Measurements from ENCODE around the gene STARD10. TPM values are rescaled to one million over a fixed set of nuclear protein-coding genes. Genes with fewer than 3 reads are reported as not detected.

The STARD10 gene
- total and polyA plus RNA-seq, 2 experiments from 2014 or later, result 16.6 to 20.5 TPM

- peak overlapping the region; percentile 50 for H3K27ac ChIP-seq (ENCODE audit: low read depth)
- Mint-ChIP-seq H3K9me3 (no peaks in the 10 kb centered on the region; the same call in 2 of the 3 replicates), H3K27me3 (ENCODE audit: insufficient read depth, low read depth, poor library complexity) (peaks cover 9% of the 10 kb centered on the region), H3K4me3 (no peak overlapping the region; the same call in 2 of the 3 replicates), H3K27ac (peak overlapping the region; percentile 82), H3K4me1 (peaks cover 22% of the 10 kb centered on the region), H3K36me3 (ENCODE audit: low read depth) (peaks cover 8% of the 10 kb centered on the region; the same call in 2 of the 3 replicates)
- H3K79me2 ChIP-seq (replicated peaks; ENCODE audit: insufficient read depth), result peaks cover 51% of the 10 kb centered on the region
- H3K4me2 ChIP-seq, result no peak overlapping the region
- H3K27me3 ChIP-seq (ENCODE audit: insufficient read depth), result no peaks in the 10 kb centered on the region
- H3K9me2 ChIP-seq (ENCODE audit: insufficient read depth), result no peaks in the 10 kb centered on the region
- TF ChIP-seq EZH2 (IDR thresholded peaks at IDR 0.05; ENCODE audit: low read depth, unreplicated experiment) (no peak), CREB1 (CRISPR knock-in tag; IDR thresholded peaks at IDR 0.05; ENCODE audit: low read depth) (peak; percentile 90)
- H3K4me1 ChIP-seq (ENCODE audit: insufficient read depth), result no peaks in the 10 kb centered on the region; the same call in 1 of the 2 replicates
- H4K20me1 ChIP-seq (replicated peaks; ENCODE audit: insufficient read depth), result peaks cover 12% of the 10 kb centered on the region
- no peaks in the 10 kb centered on the region for H3F3A ChIP-seq (replicated peaks; ENCODE audit: low read depth)
- no peak overlapping the region for H3K4me3 ChIP-seq
- DNase-seq (ENCODE audit: low spot score) (peak; percentile 62), ATAC-seq (peak; percentile 88)
- H3K36me3 ChIP-seq (ENCODE audit: insufficient read depth), result no peaks in the 10 kb centered on the region
- H2AFZ ChIP-seq, result no peak overlapping the region
Measured at GRCh38 chr11:72722050-72722748, 71.6 kb downstream of the STARD10 start.

DNA sequence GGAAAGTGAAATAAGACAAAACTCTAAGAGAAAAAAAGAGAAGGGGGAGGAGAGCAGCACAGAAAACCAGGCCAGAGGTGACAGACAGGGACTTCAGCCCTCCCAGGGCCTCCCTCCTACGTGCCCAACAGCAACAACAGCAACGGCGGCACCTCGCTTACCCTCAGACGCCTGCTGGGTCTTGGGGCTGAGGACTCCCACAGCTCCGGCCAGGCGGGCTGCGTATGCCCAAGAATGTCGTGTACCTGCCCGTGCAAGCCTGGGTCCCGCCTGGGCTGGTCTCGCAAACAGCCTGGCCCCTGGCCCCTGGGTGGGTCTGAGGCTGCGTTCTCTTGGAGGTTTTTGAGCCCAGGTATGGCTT, 72.2 kb downstream of the STARD10 start:
- ATAC-seq (peak; percentile 13), DNase-seq (ENCODE audit: low spot score) (no peak)
- Histone ChIP-seq H2AFZ (no peak overlapping the region), H3K9me2 (ENCODE audit: insufficient read depth) (no peaks in the 10 kb centered on the region), H3K4me2 (no peak overlapping the region), H4K20me1 (replicated peaks; ENCODE audit: insufficient read depth) (peaks cover 12% of the 10 kb centered on the region), H3K4me1 (ENCODE audit: insufficient read depth) (no peaks in the 10 kb centered on the region; the same call in 1 of the 2 replicates), H3K36me3 (ENCODE audit: insufficient read depth) (no peaks in the 10 kb centered on the region), H3K79me2 (replicated peaks; ENCODE audit: insufficient read depth) (peaks cover 51% of the 10 kb centered on the region), H3K27me3 (ENCODE audit: insufficient read depth) (no peaks in the 10 kb centered on the region), H3K4me3 (no peak overlapping the region), H3K27ac (ENCODE audit: low read depth) (peak overlapping the region; percentile 50; the same call in 1 of the 2 replicates), H3F3A (replicated peaks; ENCODE audit: low read depth) (no peaks in the 10 kb centered on the region)
- peaks cover 22% of the 10 kb centered on the region for H3K4me1 Mint-ChIP-seq
- no peaks in the 10 kb centered on the region; the same call in 2 of the 3 replicates for H3K9me3 Mint-ChIP-seq
- H3K4me3 Mint-ChIP-seq, result no peak overlapping the region; the same call in 2 of the 3 replicates
- peaks cover 9% of the 10 kb centered on the region for H3K27me3 Mint-ChIP-seq (ENCODE audit: insufficient read depth, low read depth, poor library complexity)
- peaks cover 8% of the 10 kb centered on the region; the same call in 2 of the 3 replicates for H3K36me3 Mint-ChIP-seq (ENCODE audit: low read depth)
- H3K27ac Mint-ChIP-seq, result peak overlapping the region; percentile 82
- TF ChIP-seq JUNB (IDR thresholded peaks at IDR 0.05; ENCODE audit: unreplicated experiment) (no peak), ZNF114 (CRISPR knock-in tag; IDR thresholded peaks at IDR 0.05) (no peak), CTCF (conservative IDR thresholded peaks at IDR 0.05; ENCODE audit: low read depth in 2 of 2) (no peak), EZH2phosphoT487 (IDR thresholded peaks at IDR 0.05; ENCODE audit: unreplicated experiment) (no peak), CREB1 (CRISPR knock-in tag; IDR thresholded peaks at IDR 0.05; ENCODE audit: low read depth) (no peak), STAT1 (IDR thresholded peaks at IDR 0.05; ENCODE audit: unreplicated experiment) (no peak), NANOG (IDR thresholded peaks at IDR 0.05; ENCODE audit: borderline replicate concordance) (no peak), ZNF331 (CRISPR knock-in tag; IDR thresholded peaks at IDR 0.05; ENCODE audit: low read depth) (no peak), POLR2AphosphoS5 (IDR thresholded peaks at IDR 0.05; ENCODE audit: low read depth) (no peak)
- TF ChIP-seq, protein P1, sequence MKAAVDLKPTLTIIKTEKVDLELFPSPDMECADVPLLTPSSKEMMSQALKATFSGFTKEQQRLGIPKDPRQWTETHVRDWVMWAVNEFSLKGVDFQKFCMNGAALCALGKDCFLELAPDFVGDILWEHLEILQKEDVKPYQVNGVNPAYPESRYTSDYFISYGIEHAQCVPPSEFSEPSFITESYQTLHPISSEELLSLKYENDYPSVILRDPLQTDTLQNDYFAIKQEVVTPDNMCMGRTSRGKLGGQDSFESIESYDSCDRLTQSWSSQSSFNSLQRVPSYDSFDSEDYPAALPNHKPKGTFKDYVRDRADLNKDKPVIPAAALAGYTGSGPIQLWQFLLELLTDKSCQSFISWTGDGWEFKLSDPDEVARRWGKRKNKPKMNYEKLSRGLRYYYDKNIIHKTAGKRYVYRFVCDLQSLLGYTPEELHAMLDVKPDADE (IDR thresholded peaks at IDR 0.05), result no peak
- TF ChIP-seq, protein P2, sequence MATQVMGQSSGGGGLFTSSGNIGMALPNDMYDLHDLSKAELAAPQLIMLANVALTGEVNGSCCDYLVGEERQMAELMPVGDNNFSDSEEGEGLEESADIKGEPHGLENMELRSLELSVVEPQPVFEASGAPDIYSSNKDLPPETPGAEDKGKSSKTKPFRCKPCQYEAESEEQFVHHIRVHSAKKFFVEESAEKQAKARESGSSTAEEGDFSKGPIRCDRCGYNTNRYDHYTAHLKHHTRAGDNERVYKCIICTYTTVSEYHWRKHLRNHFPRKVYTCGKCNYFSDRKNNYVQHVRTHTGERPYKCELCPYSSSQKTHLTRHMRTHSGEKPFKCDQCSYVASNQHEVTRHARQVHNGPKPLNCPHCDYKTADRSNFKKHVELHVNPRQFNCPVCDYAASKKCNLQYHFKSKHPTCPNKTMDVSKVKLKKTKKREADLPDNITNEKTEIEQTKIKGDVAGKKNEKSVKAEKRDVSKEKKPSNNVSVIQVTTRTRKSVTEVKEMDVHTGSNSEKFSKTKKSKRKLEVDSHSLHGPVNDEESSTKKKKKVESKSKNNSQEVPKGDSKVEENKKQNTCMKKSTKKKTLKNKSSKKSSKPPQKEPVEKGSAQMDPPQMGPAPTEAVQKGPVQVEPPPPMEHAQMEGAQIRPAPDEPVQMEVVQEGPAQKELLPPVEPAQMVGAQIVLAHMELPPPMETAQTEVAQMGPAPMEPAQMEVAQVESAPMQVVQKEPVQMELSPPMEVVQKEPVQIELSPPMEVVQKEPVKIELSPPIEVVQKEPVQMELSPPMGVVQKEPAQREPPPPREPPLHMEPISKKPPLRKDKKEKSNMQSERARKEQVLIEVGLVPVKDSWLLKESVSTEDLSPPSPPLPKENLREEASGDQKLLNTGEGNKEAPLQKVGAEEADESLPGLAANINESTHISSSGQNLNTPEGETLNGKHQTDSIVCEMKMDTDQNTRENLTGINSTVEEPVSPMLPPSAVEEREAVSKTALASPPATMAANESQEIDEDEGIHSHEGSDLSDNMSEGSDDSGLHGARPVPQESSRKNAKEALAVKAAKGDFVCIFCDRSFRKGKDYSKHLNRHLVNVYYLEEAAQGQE (IDR thresholded peaks at IDR 0.05; ENCODE audit: unreplicated experiment), result no peak

Measured in GM23338 (cell line).